HG02973 (cell line): ENCODE results near the gene CAMK1G.

ENCODE experiments used
- ATAC-seq: cut with Tn5 transposase; IDR thresholded peaks from one replicate; pipeline ENCODE4 v1.9.1; 2021; ENCODE audit warnings: moderate library complexity; ENCODE audit not compliant: unreplicated experiment

The CAMK1G gene

DNA sequence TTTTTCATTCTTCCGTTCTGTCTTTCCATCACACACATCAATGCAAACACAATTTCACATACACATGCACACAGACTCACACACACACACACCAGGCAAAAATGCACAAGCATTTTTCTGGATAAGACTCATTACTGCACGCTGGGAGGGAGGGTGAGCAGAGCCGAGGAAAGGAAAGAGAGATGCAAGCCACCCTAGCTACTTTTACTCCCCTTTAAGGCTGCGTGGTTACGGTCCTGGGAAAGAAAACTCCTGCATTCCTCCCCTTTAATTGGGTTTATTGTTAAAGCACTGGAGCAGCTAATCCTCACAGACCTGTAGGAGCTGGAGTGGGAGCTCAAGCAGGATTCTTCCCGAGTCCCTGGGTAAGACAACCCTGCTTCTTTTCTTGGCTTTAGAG lies at the start of gene CAMK1G:
TSS of gene CAMK1G (plus strand) at position 307 of the 400 bp plus-strand sequence. CDS start 11,270 bp downstream, outside the sequence.
- ATAC-seq: no peak

DNA sequence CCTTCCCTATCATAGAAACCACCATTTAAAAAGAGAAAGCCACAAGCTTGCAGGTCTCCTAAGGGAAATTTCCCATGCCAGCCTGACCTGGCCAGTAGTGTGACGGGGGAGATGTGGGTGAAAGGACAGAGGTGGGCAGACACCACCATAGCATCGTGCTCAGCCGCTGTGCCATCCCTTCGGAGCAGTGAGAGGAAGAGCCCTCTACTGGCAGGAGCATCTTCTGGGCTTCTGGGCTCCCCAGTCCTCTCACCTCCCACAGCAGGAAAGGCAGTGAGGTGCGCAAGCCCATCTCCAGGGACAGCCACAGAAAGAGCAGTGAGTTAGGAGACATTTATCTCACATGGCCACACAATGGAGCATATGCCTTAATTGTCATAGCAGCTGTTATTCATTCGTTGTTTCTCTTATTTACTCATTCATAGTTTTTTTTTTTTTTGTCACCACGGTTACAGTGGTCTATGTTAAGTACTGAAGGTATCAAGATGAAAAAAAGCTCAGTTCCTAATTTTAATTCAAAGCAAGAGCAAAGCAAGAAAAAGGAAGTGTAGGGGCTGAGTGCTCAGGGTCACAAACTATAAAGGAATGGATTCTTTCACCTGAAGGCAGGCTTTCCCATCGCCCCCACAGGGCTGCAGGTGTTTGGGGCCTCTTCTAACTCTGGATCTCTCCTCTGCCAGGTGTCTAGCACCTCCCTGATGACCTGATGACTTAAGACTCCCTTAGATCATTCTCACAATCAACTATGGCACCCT lies 48.8 kb upstream of the CAMK1G start:
- no peak for ATAC-seq

DNA sequence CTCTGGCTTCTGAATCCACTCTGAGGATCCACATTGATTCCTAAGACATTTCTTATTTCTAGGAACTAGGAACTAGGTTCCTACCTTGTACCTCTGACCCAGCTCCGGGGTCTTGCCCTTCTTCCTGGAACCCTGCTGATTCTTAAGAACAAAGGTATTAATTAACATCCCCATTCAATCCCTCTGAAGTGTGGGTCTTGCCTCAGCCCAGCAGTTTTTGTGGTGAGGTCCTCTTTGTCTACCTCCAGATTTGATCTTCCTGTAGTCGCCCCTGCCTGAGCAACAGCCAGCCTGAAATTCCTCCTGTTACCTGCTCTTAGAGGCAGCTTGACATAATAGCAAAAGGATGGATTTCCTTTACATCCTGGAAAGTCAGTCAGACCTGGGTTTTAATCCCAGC lies 46.7 kb upstream of the CAMK1G start:
- ATAC-seq: no peak

DNA sequence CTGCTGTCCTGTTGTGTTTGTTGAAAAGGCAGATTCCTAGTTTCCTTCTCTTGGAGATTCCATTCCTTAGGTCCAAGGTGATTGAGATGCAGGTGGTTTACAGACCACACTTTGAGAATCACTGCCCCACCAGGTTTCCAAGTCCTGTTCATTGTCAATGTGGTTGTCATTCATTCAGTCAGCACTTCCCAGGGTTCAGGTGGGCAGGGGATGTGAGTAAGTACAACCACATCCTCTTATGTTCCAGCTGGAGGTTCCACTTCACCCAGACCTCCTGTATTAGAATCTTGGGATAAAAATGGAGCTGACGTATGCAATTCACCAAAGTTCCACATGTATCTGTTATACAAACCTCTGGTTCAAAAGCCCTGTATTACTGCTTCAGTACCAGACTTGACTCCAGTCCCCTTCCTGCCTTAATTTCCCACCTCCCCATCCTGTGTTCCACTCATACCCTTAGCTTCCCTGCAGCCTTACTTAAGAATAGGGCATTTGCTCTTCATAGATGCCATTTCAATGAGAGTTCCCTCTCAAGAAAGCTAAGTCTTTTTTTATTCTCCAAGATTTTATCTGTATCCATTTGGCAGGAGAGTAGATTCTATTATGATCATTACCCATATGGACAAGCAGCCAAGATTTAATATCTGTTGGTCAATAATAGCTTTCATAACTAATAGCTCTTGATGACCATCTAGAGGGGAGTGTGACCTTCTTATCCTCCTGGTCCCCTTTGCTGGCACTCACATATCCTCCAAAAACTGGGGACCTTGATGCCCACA lies 46.0 kb upstream of the CAMK1G start:
- no peak for ATAC-seq

DNA sequence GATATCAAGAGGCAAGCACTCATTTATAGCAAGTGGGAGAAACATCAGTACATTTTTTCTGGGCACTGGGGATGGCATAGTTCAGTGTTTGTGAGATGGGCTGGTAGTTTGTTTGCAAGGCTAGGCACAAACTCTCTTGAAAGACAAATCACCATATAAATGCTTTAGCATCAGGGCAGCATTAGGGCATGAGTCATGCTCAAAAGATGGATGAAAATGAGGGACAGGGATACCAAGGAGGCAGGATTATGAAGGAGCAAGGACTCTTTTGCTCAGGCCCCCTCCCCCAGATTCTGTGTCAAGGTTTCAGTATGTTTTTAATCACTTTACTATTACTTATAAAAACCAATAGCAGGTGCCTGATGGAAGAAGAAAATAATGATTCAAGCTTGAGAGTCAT lies 43.9 kb upstream of the CAMK1G start:
- no peak for ATAC-seq

DNA sequence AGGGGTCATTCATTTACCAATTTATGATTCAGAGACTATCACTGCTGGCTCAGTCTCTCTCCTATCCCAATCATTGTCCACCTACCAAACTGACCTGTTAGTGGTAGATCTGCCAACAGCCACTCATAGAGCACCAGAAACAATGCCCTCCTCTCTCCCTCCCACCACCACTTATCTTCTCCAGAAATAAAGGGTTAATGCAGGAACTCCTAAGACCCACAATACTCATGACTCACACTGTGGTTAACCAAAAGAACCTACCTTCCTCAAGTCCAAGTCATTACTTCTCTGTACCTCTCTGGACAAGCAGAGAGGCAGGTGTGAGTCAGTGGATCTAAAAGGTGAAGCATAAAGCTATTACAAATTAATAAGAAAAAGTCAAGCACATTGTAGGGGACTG lies 40.9 kb upstream of the CAMK1G start:
- ATAC-seq: no peak

DNA sequence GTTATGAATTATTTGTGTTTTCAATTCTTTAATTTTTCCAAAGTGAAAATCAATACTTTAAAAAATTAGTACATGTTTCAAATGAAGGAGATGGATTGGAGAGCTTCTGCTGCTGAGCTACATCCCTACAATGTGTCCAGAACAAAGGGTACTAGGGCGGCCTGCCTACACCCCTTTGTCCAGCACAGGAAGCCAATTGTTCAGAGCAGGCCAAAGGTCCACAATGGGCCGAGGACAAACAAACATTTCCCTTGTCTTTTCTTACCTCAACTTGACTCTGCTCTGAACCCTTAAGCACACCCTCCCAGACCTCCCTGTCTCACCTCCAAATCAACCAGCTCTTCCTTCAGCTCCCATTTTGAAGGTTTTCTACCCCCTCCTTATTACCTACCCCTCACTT lies 39.4 kb upstream of the CAMK1G start:
- ATAC-seq: no peak

DNA sequence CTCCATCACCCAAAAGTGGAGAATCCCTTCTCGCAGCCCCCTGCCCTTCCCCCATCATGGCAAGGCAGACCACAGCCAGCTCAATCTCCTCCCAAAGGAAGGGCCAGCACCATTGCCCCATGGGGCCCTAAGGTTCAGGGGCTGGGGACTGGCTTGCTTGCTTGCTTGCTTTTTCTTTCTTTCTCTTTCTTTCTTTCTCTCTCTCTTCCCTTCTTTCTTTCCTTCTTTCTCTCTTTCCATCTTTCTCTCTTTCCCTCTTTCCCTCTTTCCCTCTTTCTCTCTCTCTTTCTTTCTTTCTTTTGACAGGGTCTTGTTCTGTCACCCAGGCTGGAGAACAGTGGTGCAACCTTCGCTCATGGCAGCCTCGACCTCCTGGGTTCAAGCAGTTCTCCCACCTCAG lies 38.1 kb upstream of the CAMK1G start:
- no peak for ATAC-seq

DNA sequence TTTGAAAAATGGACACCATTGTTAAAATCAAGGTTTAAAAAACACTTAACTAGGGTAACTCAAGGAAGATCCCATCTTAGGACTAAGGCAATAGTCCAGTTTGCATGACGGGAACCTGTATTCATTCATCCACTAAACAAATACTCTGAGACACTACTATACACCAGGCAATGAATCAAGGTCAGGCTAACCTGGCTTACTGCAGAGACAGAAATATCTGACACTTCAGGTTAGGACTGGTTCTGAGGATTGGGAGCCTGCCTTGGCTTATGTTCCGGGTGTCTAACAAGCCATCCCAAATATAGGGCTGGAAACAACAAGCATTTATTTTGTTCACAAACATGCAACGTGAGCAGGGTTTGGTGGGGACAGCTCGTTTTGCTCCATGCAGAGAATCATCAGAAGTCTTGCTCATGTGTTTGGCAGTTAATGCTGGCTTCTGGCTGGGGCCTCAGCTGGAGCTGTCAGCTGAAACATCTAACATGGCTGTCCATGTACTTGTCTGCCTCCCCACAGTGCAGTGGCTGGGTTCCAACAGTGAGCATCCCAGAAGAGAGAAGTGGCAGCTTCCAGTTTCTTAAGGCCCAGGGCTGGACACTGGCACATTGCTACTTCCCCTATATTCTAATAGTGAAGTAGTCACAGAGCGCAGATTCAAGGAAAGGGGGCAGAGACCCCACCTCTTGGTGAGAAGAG lies 37.0 kb upstream of the CAMK1G start:
- no peak for ATAC-seq

DNA sequence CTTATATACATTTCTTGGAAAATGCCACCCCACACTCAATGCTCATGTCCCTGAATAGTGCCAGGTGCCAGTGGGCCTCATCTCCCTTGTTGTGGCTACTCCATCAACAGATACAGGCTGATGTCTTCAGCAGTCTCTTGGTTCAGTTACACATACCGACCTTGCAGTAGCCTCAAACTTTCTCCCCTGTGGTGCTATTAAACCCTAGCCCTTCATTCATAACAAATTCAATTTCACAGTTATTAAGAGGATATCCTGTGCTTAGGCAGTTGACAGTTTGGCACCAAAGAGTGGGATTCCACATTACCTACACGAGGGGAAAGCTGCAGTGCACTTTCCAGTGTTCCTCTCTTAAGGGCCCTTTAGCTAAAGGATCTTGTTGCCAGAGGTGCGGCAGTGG lies 35.9 kb upstream of the CAMK1G start:
- ATAC-seq: no peak

DNA sequence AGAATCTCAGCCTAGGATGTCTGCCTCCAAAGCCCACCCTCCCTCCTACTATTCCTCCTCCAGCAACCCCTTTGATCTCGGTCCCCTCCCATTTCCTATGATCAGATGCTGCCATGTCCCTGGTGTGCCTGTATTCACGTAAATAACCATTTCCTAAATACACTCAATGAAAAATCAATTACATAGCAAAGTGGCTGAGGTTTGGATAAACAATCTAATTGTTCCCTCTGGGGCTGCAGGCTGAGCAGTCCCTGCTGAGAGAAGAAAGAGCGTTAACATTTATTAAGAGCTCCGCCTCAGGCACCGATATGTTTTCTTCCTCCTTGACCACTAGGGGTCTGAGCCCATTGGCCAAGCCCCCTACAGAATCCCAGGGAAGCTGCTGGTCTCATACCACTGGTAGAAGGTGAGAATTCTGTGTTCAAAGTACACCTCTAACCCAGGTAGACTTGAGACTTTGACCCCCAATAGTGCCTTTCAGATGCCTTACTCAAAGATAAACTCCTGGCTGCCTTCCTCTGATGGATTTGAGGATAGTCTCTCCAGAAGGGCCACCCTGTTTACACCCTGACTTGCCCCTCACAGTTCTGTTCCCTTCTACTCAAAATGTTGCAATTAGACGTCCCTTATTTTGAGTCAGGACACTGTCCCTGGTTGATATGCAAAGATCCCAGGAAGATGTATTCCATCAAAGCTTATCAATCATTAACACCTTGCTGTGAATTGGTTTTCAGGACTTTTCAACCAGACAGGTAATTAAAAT lies 33.9 kb upstream of the CAMK1G start:
- ATAC-seq: no peak

DNA sequence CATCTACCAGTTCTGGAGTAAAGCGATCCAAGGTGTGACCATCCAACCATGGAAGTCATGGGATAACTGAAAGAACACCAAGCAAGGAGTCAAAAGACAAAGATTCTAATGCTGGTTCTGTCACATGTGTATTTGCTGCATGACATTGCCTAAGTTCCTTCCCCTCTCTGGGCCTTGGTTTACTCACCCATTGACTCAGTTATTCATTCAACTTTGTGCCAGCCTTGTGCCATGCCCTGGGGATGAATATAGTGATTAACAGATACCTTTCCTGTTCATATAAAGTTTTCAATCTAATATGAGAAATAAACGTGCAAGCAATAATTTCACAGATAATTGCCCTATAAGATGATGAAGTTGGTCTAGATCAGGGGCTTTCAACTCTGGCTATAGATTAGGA lies 33.0 kb upstream of the CAMK1G start:
- no peak for ATAC-seq

DNA sequence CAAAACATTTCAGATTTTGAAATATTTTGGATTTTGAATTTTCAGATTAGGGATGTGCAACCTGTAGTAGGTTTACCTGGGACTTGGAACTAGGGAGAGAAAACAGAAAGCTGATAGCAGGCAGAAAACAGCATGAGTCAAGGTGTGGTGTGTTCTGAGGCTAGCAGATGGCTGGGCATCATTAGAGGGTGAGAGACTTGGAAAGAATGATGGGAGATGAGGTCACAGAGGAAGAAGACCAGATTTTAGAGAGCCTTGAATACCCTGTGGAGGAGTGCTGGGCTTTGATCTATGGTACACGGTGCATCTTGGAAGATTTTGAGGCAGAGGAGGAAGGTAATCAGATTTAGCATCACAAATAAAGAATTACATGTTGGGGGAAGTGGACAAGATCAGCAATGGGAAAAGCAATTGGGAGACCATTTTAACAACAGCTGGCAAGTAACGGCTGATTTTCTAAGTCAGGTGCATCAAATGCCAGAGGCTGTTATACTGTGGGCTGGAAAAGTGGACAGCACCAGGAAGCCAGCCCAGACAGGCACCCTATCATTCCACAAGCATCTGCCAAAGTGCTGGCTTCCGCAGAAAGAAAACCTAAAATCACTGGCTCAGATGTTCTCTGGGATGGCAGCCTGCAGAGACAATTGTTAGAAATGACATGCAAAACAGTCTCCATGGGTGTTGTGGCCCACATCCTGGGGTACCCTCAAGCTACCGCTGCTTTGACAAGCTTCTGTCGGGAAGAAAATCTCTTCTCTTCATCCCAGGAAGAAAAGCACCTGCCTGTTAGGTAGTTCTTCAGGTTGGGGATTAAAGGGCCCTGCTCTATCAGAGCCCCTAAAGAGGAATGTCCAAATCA lies 30.9 kb upstream of the CAMK1G start:
- no peak for ATAC-seq

DNA sequence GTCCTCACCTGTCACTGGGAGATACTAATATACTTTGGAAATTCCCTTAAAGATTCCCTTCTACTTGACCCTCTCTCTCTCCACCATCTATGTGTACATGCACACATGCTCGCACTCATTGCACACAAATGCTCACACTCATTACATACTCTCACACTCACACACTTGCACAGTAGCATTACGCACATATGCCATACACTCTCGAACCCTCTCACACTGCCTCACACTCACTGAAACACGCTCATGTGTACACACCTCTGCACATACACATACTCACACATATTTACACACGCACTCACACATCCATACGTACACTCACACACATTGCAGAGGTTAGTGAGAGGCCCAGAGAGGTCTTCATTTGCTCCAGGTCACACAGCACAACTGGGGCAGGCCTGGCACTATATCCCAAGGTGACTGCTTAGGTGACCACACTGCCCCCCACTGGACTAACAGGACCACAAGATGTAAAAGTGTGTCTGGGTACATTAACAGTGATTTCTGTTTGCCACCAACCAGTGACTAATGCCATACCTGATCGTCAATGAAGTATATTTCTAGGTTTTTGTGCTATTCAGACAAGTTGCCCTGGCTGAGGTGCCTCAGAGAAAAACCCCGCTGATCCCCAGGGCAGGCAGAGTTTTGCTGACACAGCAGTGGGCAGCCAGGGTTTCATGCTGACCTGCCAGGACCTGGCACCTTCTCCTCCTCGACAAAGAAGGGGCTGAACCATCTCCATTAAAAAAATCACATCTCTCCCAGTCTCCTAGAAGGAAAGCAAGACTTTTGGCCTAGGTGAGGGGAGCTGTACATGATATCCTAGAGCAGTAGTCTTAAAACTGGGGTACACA lies 28.5 kb upstream of the CAMK1G start:
- no peak for ATAC-seq

DNA sequence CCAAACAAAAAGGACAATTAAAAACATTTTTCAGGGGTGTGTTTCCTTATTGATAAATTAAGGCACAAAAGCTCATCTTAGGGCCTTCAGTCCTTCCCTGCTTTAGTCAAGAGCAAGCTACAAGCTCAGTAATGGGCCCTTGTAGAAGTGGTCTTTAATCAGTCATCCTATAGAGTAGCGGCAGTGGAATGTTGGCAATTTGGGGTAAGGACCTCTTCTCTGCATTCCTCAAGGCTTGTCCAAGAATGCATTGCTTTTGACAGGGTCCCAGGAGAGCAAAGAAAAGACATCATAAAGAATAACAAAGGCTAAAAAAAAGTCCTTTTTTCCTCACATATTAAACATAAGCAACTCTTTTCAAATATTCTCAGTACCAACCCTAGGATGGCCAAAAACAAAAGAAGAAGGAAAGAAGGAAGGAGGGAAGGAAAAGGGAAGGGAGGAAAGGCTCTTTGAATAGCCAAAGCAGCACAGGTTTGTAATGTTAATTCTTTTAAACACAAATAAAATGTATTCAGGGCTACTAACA lies 27.3 kb upstream of the CAMK1G start:
- ATAC-seq: no peak

DNA sequence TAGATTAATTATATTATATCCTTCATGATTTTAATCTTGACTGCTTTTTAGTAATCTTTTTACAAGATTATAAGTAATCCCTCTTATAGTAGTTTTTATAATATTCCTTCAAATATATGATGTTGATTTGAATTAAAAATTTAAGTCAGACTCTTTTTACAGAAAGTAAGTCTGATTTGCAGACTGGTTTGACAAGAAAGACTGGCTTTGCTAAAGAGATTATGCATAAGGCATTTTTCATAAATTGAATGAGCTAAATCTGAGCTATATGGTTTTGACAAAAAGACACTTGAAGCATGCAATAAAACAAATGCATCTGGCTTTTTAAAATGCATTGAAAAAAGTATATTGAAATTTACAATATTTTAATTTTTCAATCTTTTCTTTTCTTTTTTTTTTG lies 26.3 kb upstream of the CAMK1G start:
- no peak for ATAC-seq

DNA sequence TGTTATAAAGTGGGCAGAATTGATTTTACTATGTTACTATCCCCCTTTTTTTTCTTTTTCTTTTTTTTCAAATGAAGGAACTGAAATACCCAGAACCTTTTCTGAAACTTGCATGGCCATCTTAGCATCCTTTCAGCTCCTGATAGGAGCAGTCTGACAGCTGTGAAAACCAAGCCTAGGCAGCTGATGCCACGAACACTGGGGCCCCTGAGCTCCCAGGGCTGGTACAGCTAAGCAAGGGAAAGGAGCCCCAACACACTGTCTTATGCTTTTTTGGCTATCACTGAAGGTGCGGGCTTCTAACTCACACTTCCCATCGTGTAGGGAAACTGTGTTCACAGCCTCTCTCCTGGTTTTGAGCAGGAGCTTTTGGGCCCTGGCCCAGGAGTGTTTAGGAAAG lies 23.0 kb upstream of the CAMK1G start:
- no peak for ATAC-seq

DNA sequence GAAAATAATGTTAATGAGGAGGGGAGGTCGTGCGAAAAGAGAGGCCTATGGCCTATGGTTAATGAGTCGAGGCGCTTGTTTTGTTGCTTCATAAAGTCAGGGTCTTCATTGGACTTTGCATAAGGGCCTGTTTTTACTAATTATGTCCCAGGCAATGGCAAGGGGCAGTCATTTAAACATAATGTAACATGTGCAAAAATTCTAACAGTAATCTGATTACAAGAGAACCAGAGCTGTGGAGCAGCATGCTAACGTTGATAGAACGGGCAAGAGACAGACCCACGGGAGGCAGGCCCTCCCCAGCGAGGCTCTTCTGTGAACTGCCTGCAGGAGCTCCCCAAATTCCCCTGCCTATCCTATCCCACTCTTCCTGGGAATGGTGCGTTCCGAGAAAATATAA lies 22.6 kb upstream of the CAMK1G start:
- no peak for ATAC-seq

DNA sequence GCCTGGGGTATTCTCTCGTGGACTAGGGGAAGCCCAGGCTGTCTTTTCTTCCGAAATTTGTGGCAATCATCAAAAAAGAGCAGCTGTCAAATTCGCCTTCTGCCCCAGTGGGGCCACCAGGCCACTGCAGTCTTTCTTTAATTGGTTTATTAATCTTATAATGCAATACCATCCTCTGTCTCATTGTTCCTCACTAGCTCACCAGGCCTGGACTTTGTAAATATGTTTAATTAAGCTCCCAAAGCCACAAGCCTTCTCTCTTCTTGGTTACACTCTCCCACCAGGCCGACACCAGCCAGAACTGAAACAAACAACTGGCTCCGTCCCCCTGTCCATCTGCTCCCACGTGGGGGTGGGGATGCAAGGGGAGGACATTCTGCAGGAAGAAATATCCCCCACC lies 22.0 kb upstream of the CAMK1G start:
- no peak for ATAC-seq
